ENCODE results near the gene STK40. TPM values are rescaled to one million over a fixed set of nuclear protein-coding genes. Genes with fewer than 3 reads are reported as not detected.

STK40 gene
- total RNA-seq, 1 experiment from 2014 or later, result 14.6 TPM

DNA sequence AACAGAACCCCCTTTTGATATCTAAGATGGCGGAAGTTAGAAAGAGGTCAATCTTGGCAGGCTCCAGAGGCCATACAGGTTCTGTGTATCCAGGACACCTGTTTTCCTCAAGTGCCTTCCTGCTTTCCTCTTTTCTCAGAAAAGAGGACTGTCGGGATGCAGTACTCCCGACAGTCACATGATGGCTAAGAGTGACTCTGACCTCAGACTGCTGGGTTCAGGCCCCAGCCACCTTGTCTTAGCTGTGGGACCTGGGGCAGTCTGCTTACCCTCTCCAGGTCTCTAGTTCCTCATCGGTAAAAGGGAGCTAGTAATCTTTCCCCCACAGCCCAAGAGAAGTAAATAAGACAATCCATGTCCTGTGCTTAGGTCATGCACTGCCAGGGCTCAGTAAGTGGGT lies 29.9 kb downstream of the STK40 start:
- in situ Hi-C loops (cut with HindIII; ENCODE audit: low pct_unique_long_range_greater_than_20kb, low sequenced_read_pairs), result no loop called here
- no peak for DNase-seq (ENCODE audit: low read depth, low spot score)

GRCh38 chr1:36354486-36354885 lies 31.2 kb downstream of the STK40 start:
- DNase-seq (ENCODE audit: low read depth, low spot score), result no peak

GRCh38 chr1:36352910-36353878 lies 32.5 kb downstream of the STK40 start:
- in situ Hi-C loops (cut with HindIII; ENCODE audit: low pct_unique_long_range_greater_than_20kb, low sequenced_read_pairs), result no loop called here
- no peak for DNase-seq (ENCODE audit: low read depth, low spot score)

More at GRCh38 chr1:36354486-36354885, 31.2 kb downstream of the STK40 start:
- in situ Hi-C loops (cut with HindIII; ENCODE audit: low pct_unique_long_range_greater_than_20kb, low sequenced_read_pairs), result no loop called here

DNA sequence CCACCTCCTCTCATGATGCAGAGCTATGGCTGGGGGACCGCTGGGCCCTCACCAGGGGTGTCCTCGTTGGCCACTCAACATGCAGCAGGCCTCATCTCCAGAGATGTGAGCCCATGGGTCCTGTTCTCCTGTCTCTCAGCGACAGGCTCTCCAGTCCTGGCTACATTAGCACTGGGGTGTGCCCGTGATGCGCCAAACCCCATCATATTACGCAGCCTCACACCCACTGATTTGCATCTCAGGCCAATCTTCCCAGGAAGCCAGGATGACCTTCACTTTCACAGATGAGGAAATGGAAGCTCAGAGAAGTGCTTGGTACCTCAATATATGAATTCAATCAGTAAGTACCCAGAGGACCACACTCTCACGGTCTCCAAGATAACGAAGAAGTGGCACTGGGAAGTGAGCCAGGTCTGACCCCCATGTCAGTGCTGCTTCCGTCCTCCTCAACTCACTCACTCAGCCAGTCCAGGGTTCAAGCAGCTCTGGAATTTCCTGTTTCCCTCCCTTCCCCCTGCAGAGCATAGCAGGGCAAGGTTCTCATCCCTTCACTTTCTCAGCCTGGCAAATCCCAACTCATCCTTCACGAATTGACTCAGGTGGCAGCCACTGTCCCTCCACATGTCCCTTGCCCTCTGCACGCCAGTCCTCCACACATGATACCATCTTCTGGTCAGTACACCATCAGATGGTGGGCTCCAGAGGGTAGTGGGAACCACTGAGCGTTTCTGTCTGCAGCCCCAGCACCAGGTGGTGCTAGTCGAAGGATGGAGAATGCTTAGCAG lies 33.4 kb downstream of the STK40 start:
- no peak for DNase-seq (ENCODE audit: low read depth, low spot score)
- in situ Hi-C loops (cut with HindIII; ENCODE audit: low pct_unique_long_range_greater_than_20kb, low sequenced_read_pairs), result no loop called here

GRCh38 chr1:36351227-36351977 lies 34.3 kb downstream of the STK40 start:
- no peak for DNase-seq (ENCODE audit: low read depth, low spot score)
- in situ Hi-C loops (cut with HindIII; ENCODE audit: low pct_unique_long_range_greater_than_20kb, low sequenced_read_pairs), result no loop called here

DNA sequence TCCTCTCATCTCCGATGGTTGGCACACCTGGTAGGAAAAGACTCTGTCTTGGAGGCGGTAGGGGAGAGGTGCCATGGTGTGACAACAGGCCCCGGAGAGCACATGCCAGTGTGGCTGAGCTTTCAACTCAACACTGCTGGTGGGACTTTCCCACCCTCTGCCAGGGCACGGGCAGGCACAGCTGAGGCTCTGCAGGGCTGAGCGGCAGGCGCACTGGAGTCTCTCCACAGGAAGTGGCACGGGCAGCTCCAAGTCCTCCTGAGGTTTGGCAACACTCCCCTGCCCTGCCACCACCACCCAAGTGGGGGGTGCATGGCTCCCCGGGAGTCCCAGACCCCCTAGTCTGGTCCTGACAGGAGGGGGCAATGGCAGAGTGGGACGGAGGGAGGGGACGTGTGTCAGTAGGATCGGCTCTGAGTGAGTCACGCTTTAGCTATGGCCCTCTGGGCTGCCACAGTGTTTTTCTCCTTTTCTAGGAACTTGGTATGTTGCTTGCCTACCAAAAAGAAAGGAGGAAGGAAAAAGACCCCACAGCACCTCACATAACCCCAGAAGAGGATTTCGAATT lies 35.0 kb downstream of the STK40 start:
- DNase-seq (ENCODE audit: low read depth, low spot score), result no peak
- in situ Hi-C loops (cut with HindIII; ENCODE audit: low pct_unique_long_range_greater_than_20kb, low sequenced_read_pairs), result no loop called here

DNA sequence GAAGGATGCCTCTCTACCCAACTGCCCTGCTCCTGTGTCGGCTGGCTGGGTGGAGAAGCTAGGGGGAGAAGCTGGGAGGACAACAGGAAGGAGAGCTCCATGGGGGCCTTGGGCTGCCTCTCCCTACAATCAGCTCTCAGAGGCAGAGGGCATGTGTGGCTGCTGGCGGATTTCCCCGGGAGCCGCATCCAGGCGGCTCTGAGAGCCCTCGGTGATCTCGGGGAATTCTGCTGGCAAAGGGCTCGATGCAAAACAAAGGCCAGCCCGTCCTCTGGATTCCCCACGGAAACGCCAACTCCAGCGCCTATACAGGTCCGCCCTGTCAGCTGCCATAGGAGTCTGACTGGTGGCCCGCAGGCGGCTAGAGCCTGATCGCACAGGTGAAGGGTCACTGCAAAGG lies 35.9 kb downstream of the STK40 start:
- in situ Hi-C loops (cut with HindIII; ENCODE audit: low pct_unique_long_range_greater_than_20kb, low sequenced_read_pairs), result no loop called here

GRCh38 chr1:36349241-36349671 lies 36.5 kb downstream of the STK40 start:
- no peak for DNase-seq (ENCODE audit: low read depth, low spot score)
- in situ Hi-C loops (cut with HindIII; ENCODE audit: low pct_unique_long_range_greater_than_20kb, low sequenced_read_pairs), result no loop called here

More for the DNA sequence above, 35.9 kb downstream of the STK40 start:
- DNase-seq (ENCODE audit: low read depth, low spot score), result no peak

GRCh38 chr1:36346741-36347370 lies 38.9 kb downstream of the STK40 start:
- DNase-seq (ENCODE audit: low read depth, low spot score), result no peak
- in situ Hi-C loops (cut with HindIII; ENCODE audit: low pct_unique_long_range_greater_than_20kb, low sequenced_read_pairs), result no loop called here

GRCh38 chr1:36345353-36345752 lies 40.4 kb downstream of the STK40 start:
- in situ Hi-C loops (cut with HindIII; ENCODE audit: low pct_unique_long_range_greater_than_20kb, low sequenced_read_pairs), result no loop called here

DNA sequence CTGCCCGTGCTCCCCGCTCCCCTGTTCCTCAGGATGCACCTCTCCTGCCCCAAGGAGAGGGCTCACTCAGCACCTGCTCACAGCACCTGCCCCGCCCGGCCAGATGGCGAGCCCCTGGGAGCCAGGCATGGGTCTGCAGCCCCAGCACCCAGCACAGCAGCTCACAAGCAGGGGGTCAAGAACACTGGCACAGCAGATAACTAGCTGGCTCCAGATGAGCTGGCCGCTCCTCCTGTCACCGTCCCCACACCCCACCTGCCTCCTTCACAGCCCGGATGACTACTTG lies 41.4 kb downstream of the STK40 start:
- in situ Hi-C loops (cut with HindIII; ENCODE audit: low pct_unique_long_range_greater_than_20kb, low sequenced_read_pairs), result no loop called here
- DNase-seq (ENCODE audit: low read depth, low spot score), result no peak

More at GRCh38 chr1:36345353-36345752, 40.4 kb downstream of the STK40 start:
- DNase-seq (ENCODE audit: low read depth, low spot score), result no peak

- DNase-seq (ENCODE audit: low read depth, low spot score), result no peak
- in situ Hi-C loops (cut with HindIII; ENCODE audit: low pct_unique_long_range_greater_than_20kb, low sequenced_read_pairs), result no loop called here
Observed at GRCh38 chr1:36343651-36344394, 41.9 kb downstream of the STK40 start.

DNA sequence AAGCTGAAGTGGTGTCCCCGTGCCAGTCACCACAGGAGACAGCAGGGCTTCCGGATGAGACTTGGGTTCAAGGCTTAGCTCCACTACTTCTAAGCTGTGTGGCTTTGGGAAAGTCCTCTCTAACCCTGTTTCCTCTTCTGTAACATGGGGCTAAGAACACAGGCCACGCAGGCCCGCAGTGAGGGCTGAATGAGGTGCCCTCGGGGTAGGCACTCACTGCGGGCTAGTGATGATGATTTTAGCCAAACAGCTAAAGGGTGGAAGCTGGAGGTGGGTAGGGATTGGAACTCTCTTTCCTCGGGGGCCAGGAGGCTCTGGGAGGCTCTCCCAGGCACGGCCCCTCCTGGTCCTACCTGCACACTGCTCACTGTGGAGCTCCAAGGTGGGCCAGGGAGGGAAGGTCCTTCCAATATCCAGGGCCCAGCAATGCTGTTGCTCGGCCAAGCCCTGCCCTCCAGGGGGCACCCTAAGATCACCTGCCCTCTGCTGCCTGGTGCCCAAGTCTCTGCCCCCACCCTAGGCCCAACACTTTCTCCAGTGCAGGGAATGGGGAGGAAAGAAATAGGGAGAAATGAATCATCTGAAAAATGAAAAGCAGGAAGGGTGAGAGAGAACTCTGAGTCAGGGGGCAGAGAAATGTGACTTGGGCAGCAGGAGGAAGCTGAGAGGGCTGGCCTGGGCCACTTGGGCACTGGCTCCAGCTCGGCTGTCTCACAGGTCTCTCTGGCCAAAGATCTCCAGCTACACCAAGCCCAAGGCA lies 43.1 kb downstream of the STK40 start:
- in situ Hi-C loops (cut with HindIII; ENCODE audit: low pct_unique_long_range_greater_than_20kb, low sequenced_read_pairs), result no loop called here
- DNase-seq (ENCODE audit: low read depth, low spot score), result peak; percentile 50

GRCh38 chr1:36341626-36342320 lies 44.0 kb downstream of the STK40 start:
- DNase-seq (ENCODE audit: low read depth, low spot score), result no peak
- in situ Hi-C loops (cut with HindIII; ENCODE audit: low pct_unique_long_range_greater_than_20kb, low sequenced_read_pairs), result no loop called here

GRCh38 chr1:36339615-36340014 lies 46.1 kb downstream of the STK40 start:
- no peak for DNase-seq (ENCODE audit: low read depth, low spot score)
- in situ Hi-C loops (cut with HindIII; ENCODE audit: low pct_unique_long_range_greater_than_20kb, low sequenced_read_pairs), result no loop called here

Data from SK-MEL-5 (cell line).